D721Med (cell line): ENCODE data around the gene CCDC187.

Experiments
- DNase-seq: peaks from one replicate; pipeline ENCODE4 v3.0.0; 2011; ENCODE audit warnings: low spot score; ENCODE audit not compliant: insufficient read length
- FAIRE-seq: peaks from 2 replicates; lab custom pipeline; 2011; peaks lifted over from hg19 to GRCh38; lab: Jason Lieb, UNC
- CTCF ChIP-seq: IDR thresholded peaks from 2 replicates; pipeline ENCODE4 v1.5.1; 2012; ENCODE audit warnings: mild to moderate bottlenecking, control low read depth; ENCODE audit not compliant: insufficient read depth; ENCODE audit errors: missing control alignments

Gene CCDC187

GRCh38 chr9:136255166-136255538 is 48.7 kb downstream of the CCDC187 start:
- no peak for TF ChIP-seq CTCF
- DNase-seq (no peak), FAIRE-seq (no peak)

DNA sequence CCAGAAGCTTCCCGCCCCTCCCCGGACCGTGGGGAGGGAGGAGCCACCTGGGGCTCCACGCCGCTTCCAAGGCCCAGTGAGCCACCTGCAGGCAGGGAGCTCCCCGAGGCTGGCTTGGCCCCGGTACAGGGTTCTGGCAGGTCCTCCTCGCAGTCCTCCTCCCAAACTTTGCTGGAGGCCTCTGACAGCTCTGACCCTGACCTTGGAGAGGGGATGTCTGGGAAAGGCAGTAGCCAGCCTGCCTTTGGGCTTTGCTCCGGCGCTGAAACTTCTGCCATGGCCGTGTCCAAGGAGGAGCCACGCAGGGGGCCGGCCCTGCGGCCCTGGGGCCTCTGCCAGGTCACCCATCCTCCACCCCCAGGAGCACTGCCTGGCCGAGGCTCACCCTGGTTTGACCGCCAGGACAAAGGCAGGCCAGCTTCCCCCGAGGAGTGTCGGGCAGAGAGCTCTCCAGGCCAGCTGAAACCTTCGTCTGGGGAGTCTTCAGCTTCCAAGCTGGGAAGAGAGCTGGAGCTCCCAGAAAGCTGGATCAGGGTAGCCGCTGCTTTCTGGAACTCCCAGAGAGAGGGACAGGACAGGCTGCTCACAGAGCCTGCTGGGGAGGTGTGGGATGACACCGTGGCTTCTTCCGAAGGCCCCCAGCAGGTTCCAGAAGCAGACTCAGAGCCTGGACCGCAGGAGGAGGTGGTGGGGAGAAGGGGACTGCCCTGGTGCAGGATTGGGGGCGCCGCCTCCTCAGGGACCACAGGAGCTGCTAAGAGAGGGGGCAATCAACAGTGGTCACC is 49.3 kb downstream of the CCDC187 start:
- DNase-seq, result no peak
- FAIRE-seq, result no peak
- no peak for TF ChIP-seq CTCF

GRCh38 chr9:136253246-136254130 is 50.4 kb downstream of the CCDC187 start:
- no peak for TF ChIP-seq CTCF
- DNase-seq (no peak), FAIRE-seq (no peak)

DNA sequence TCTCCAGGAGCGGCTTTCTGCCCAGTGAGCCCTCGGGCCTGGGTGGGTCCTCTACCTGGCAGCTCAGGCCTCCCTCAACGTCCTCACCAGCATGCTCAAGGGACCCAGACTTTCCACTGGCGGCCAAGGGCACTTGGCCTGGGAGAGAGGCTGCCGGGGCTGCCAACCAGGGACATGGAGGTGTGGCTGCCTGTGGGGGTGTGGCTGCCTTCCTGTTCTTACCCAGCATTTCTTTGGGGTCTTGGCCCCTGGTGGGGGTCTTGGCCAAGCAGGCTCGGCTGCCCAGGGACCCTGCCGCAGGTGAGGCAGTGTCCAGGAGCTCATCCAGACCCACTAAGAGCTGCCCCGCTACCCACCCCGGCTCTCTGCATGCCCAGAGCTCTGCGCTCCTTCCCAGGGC is 51.0 kb downstream of the CCDC187 start:
- DNase-seq, result no peak
- no peak for FAIRE-seq
- TF ChIP-seq CTCF, result no peak

DNA sequence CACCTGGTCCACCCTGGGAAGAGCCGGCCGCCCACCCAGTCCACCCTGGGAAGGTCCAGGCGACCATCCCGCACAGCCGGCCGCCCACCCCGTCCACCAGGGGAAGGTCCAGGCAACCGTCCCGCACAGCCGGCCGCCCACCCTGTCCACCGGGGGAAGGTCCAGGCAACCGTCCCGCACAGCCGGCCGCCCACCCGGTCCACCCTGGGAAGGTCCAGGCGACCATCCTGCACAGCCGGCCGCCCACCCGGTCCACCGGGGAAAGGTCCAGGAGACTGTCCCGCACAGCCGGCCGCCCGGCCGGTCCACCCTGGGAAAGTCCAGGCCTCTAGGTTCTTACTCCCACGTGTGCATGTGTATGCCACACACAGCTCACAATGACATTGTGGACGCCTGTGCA is 51.6 kb downstream of the CCDC187 start:
- DNase-seq (no peak), FAIRE-seq (no peak)
- TF ChIP-seq CTCF, result no peak

DNA sequence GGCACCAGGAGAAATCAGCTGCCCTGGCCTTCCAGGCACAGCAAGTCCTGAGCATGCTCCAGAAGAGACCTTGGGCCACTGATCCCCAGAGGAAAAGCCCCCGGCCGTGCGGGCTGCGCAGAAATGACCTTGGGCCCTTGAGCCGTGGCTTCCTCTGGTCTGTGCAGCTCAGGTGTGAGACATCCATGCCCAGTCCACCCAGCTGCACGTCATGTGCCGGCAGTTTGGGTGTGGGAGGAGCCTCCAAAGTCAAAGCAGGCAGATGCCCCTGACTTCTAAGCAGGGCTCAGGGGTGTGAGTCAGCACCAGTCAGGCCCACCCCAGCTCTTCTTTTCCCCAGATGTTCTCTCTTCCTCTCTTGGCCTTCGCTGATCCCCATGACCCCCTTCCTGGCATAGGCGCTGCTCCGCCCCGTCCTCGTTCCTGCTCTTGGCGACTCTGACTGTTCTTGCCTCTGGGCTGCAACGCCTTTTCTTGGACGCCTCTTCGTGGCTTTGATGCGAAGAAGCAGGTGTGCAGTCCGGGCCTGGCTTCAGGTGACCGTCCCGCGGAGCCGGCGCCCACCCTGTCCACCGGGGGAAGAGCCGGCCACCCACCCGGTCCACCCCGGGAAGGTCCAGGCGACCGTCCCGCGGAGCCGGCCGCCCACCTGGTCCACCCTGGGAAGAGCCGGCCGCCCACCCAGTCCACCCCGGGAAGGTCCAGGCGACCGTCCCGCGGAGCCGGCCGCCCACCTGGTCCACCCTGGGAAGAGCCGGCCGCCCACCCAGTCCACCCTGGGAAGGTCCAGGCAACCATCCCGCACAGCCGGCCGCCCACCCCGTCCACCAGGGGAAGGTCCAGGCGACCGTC is 52.4 kb downstream of the CCDC187 start:
- DNase-seq (no peak), FAIRE-seq (no peak)
- no peak for TF ChIP-seq CTCF
